ENCODE data around the gene KRT74.

KRT74 gene

GRCh38 chr12:52559979-52560378, 13.7 kb downstream of the KRT74 start:
- Histone ChIP-seq H3K36me3 (ENCODE audit: insufficient read depth, insufficient read length, low read length) (no peaks in the 10 kb centered on the region), H3K4me3 (ENCODE audit: insufficient read length, low read depth) (no peak overlapping the region), H3K9me3 (ENCODE audit: insufficient read depth, low read length) (no peaks in the 10 kb centered on the region), H3K27me3 (ENCODE audit: insufficient read depth, insufficient read length) (no peaks in the 10 kb centered on the region), H3K9ac (ENCODE audit: insufficient read length, low read depth) (no peak overlapping the region), H3K4me1 (ENCODE audit: insufficient read depth, insufficient read length) (no peaks in the 10 kb centered on the region)
- TF ChIP-seq SUZ12 (IDR thresholded peaks at IDR 0.05; ENCODE audit: extremely low read depth, insufficient read depth, insufficient read length) (no peak), YY1 (IDR thresholded peaks at IDR 0.05; ENCODE audit: insufficient read depth, insufficient read length) (no peak), ZNF274 (IDR thresholded peaks at IDR 0.05; ENCODE audit: low read depth, low read length) (no peak)
- no peak for DNase-seq (ENCODE audit: low read depth, low spot score)

- Histone ChIP-seq H3K27me3 (ENCODE audit: insufficient read depth, insufficient read length) (no peaks in the 10 kb centered on the region), H3K9ac (ENCODE audit: insufficient read length, low read depth) (no peak overlapping the region), H3K4me1 (ENCODE audit: insufficient read depth, insufficient read length) (no peaks in the 10 kb centered on the region), H3K9me3 (ENCODE audit: insufficient read depth, low read length) (no peaks in the 10 kb centered on the region), H3K36me3 (ENCODE audit: insufficient read depth, insufficient read length, low read length) (no peaks in the 10 kb centered on the region), H3K4me3 (ENCODE audit: insufficient read length, low read depth) (no peak overlapping the region)
- DNase-seq (ENCODE audit: low read depth, low spot score) = no peak
- TF ChIP-seq SUZ12 (IDR thresholded peaks at IDR 0.05; ENCODE audit: extremely low read depth, insufficient read depth, insufficient read length) (no peak), YY1 (IDR thresholded peaks at IDR 0.05; ENCODE audit: insufficient read depth, insufficient read length) (no peak), ZNF274 (IDR thresholded peaks at IDR 0.05; ENCODE audit: low read depth, low read length) (no peak)
Observed at GRCh38 chr12:52558781-52559445, 14.7 kb downstream of the KRT74 start.

GRCh38 chr12:52557476-52557875, 16.2 kb downstream of the KRT74 start:
- no peaks in the 10 kb centered on the region for H3K27me3 ChIP-seq (ENCODE audit: insufficient read depth, insufficient read length)
- no peak for DNase-seq (ENCODE audit: low read depth, low spot score)
- no peak overlapping the region for H3K4me3 ChIP-seq (ENCODE audit: insufficient read length, low read depth)
- H3K36me3 ChIP-seq (ENCODE audit: insufficient read depth, insufficient read length, low read length) = no peaks in the 10 kb centered on the region
- H3K4me1 ChIP-seq (ENCODE audit: insufficient read depth, insufficient read length) = no peaks in the 10 kb centered on the region
- no peak for TF ChIP-seq SUZ12 (IDR thresholded peaks at IDR 0.05; ENCODE audit: extremely low read depth, insufficient read depth, insufficient read length)
- no peak for TF ChIP-seq ZNF274 (IDR thresholded peaks at IDR 0.05; ENCODE audit: low read depth, low read length)
- no peak overlapping the region for H3K9ac ChIP-seq (ENCODE audit: insufficient read length, low read depth)
- no peaks in the 10 kb centered on the region for H3K9me3 ChIP-seq (ENCODE audit: insufficient read depth, low read length)

- no peak overlapping the region for H3K4me3 ChIP-seq (ENCODE audit: insufficient read length, low read depth)
- H3K4me1 ChIP-seq (ENCODE audit: insufficient read depth, insufficient read length) = no peaks in the 10 kb centered on the region
- no peak for TF ChIP-seq SUZ12 (IDR thresholded peaks at IDR 0.05; ENCODE audit: extremely low read depth, insufficient read depth, insufficient read length)
- TF ChIP-seq ZNF274 (IDR thresholded peaks at IDR 0.05; ENCODE audit: low read depth, low read length) = no peak
- no peak for TF ChIP-seq YY1 (IDR thresholded peaks at IDR 0.05; ENCODE audit: insufficient read depth, insufficient read length)
- DNase-seq (ENCODE audit: low read depth, low spot score) = no peak
- no peak overlapping the region for H3K9ac ChIP-seq (ENCODE audit: insufficient read length, low read depth)
- H3K27me3 ChIP-seq (ENCODE audit: insufficient read depth, insufficient read length) = peaks cover 2% of the 10 kb centered on the region
- H3K36me3 ChIP-seq (ENCODE audit: insufficient read depth, insufficient read length, low read length) = no peaks in the 10 kb centered on the region
- no peaks in the 10 kb centered on the region for H3K9me3 ChIP-seq (ENCODE audit: insufficient read depth, low read length)
Observed at GRCh38 chr12:52555577-52555976, 18.1 kb downstream of the KRT74 start.

- H3K36me3 ChIP-seq (ENCODE audit: insufficient read depth, insufficient read length, low read length) = no peaks in the 10 kb centered on the region
- DNase-seq (ENCODE audit: low read depth, low spot score) = no peak
- H3K9ac ChIP-seq (ENCODE audit: insufficient read length, low read depth) = no peak within 1 kb of the TSS
- no peaks in the 10 kb centered on the region for H3K9me3 ChIP-seq (ENCODE audit: insufficient read depth, low read length)
- peaks cover 4% of the 10 kb centered on the region for H3K27me3 ChIP-seq (ENCODE audit: insufficient read depth, insufficient read length)
- H3K4me3 ChIP-seq (ENCODE audit: insufficient read length, low read depth) = no peak within 1 kb of the TSS
- TF ChIP-seq ZNF274 (IDR thresholded peaks at IDR 0.05; ENCODE audit: low read depth, low read length) = no peak
- H3K4me1 ChIP-seq (ENCODE audit: insufficient read depth, insufficient read length) = no peaks in the 10 kb centered on the region
Observed at GRCh38 chr12:52552681-52553195, 20.9 kb downstream of the KRT74 start, which contains the start of gene KRT71. Gene KRT71 (minus strand): TSS chr12:52553145. CDS start chr12:52553077, 68 bp downstream.

GRCh38 chr12:52552055-52552454, 21.6 kb downstream of the KRT74 start:
- H3K27me3 ChIP-seq (ENCODE audit: insufficient read depth, insufficient read length) = peaks cover 4% of the 10 kb centered on the region

GRCh38 chr12:52551216-52551865, 22.3 kb downstream of the KRT74 start:
- H3K36me3 ChIP-seq (ENCODE audit: insufficient read depth, insufficient read length, low read length) = no peaks in the 10 kb centered on the region
- DNase-seq (ENCODE audit: low read depth, low spot score) = no peak

More at GRCh38 chr12:52552055-52552454, 21.6 kb downstream of the KRT74 start:
- Histone ChIP-seq H3K4me1 (ENCODE audit: insufficient read depth, insufficient read length) (no peaks in the 10 kb centered on the region), H3K9me3 (ENCODE audit: insufficient read depth, low read length) (no peaks in the 10 kb centered on the region), H3K4me3 (ENCODE audit: insufficient read length, low read depth) (no peak overlapping the region), H3K36me3 (ENCODE audit: insufficient read depth, insufficient read length, low read length) (no peaks in the 10 kb centered on the region), H3K9ac (ENCODE audit: insufficient read length, low read depth) (no peak overlapping the region)
- no peak for DNase-seq (ENCODE audit: low read depth, low spot score)
- TF ChIP-seq SUZ12 (IDR thresholded peaks at IDR 0.05; ENCODE audit: extremely low read depth, insufficient read depth, insufficient read length) = no peak
- TF ChIP-seq YY1 (IDR thresholded peaks at IDR 0.05; ENCODE audit: insufficient read depth, insufficient read length) = no peak
- no peak for TF ChIP-seq ZNF274 (IDR thresholded peaks at IDR 0.05; ENCODE audit: low read depth, low read length)

More at GRCh38 chr12:52551216-52551865, 22.3 kb downstream of the KRT74 start:
- Histone ChIP-seq H3K9me3 (ENCODE audit: insufficient read depth, low read length) (no peaks in the 10 kb centered on the region), H3K9ac (ENCODE audit: insufficient read length, low read depth) (no peak overlapping the region), H3K27me3 (ENCODE audit: insufficient read depth, insufficient read length) (peaks cover 4% of the 10 kb centered on the region), H3K4me3 (ENCODE audit: insufficient read length, low read depth) (no peak overlapping the region), H3K4me1 (ENCODE audit: insufficient read depth, insufficient read length) (no peaks in the 10 kb centered on the region)
- TF ChIP-seq YY1 (IDR thresholded peaks at IDR 0.05; ENCODE audit: insufficient read depth, insufficient read length) = no peak
- TF ChIP-seq ZNF274 (IDR thresholded peaks at IDR 0.05; ENCODE audit: low read depth, low read length) = no peak
- no peak for TF ChIP-seq SUZ12 (IDR thresholded peaks at IDR 0.05; ENCODE audit: extremely low read depth, insufficient read depth, insufficient read length)

Measured in NT2/D1 (cell line).